G401 (cell line): ENCODE data around the gene PRKCG. TPM values are rescaled to one million over a fixed set of nuclear protein-coding genes. Genes with fewer than 3 reads are reported as not detected.

ENCODE experiments used
- total RNA-seq: library from RNA; depleted of rRNA; stranded (reverse); fragments of >200 nt; shearing (Covaris generic); gene quantifications from 2 replicates; pipeline ENCODE4 v1.2.3, GENCODE V29; 2014; rRNA removed

Gene PRKCG
- total RNA-seq, 1 experiment from 2014 or later = 0.17 TPM

Other genes starting within 250 kb of the PRKCG start
- gene NLRP12, start 57.9 kb upstream of the PRKCG start, total RNA-seq = not detected in 2 replicates
- 6.1 and 6.3 TPM in 2 replicates for gene MYADM, start 14.3 kb upstream of the PRKCG start, total RNA-seq
- gene CACNG7, start 27.1 kb downstream of the PRKCG start, total RNA-seq = 6.9 and 11.0 TPM in 2 replicates
- gene CACNG8, start 80.7 kb downstream of the PRKCG start, total RNA-seq = 0.68 and 1.8 TPM in 2 replicates
- gene CACNG6, start 109.4 kb downstream of the PRKCG start, total RNA-seq = not detected in 2 replicates
- gene VSTM1, start 181.7 kb downstream of the PRKCG start, total RNA-seq = 0.71 TPM in 1 of 2 replicates, not detected in the other
- gene TARM1, start 199.2 kb downstream of the PRKCG start, total RNA-seq = not detected in 2 replicates
- gene OSCAR, start 218.6 kb downstream of the PRKCG start, total RNA-seq = 1.7 TPM in 1 of 2 replicates, not detected in the other
- 28.7 and 54.7 TPM in 2 replicates for gene NDUFA3, start 220.7 kb downstream of the PRKCG start, total RNA-seq
- 21.6 and 23.5 TPM in 2 replicates for gene TFPT, start 233.5 kb downstream of the PRKCG start, total RNA-seq
- 111 and 113 TPM in 2 replicates for gene PRPF31, start 233.6 kb downstream of the PRKCG start, total RNA-seq